AG04450 (cell line): ENCODE measurements around the gene OPCML. TPM values are rescaled to one million over a fixed set of nuclear protein-coding genes. Genes with fewer than 3 reads are reported as not detected.

ENCODE experiments used
- CTCF ChIA-PET: fragments of 300-600, 350-600 bp; formaldehyde crosslinking; extraction: SDS; loops from one replicate; lab custom pipeline; 2022; ENCODE audit warnings: antibody characterized with exemption, inconsistent platforms; lab: Charles Lee
- POLR2A ChIA-PET: fragments of 350-600 bp; formaldehyde crosslinking; extraction: SDS; loops from one replicate; lab custom pipeline; 2021; ENCODE audit warnings: antibody characterized with exemption, inconsistent platforms; lab: Yijun Ruan, JAX
- DNase-seq: peaks from one replicate; pipeline ENCODE4 v3.0.0-alpha.2; 2011; ENCODE audit warnings: low read depth, low spot score
- H3K27ac ChIP-seq: one replicate; pipeline ENCODE4 v1.5.1; 2012; ENCODE audit warnings: low read depth, low read length, control low read depth
- H3K27me3 ChIP-seq: one replicate; pipeline ENCODE4 v1.6.0; 2012; ENCODE audit warnings: low read length; ENCODE audit not compliant: control insufficient read depth, insufficient read depth
- H3K4me3 ChIP-seq: 2 replicates; pipeline ENCODE4 v1.5.1; 2011; ENCODE audit warnings: mild to moderate bottlenecking, low read depth, low read length, control low read depth
- H3K9me3 ChIP-seq: 2 replicates; pipeline ENCODE4 v1.5.1; 2012; ENCODE audit warnings: low read length; ENCODE audit not compliant: control insufficient read depth, insufficient read depth
- CTCF ChIP-seq: IDR thresholded peaks from 2 replicates; pipeline ENCODE4 v1.5.1; 2011; ENCODE audit warnings: low read depth, low read length, control low read depth, inconsistent platforms
- polyA plus RNA-seq: library from polyadenylated mRNA; depleted of rRNA; stranded (reverse); fragments of >200 nt; gene quantifications from 2 replicates; pipeline ENCODE4 v1.2.3, GENCODE V29; 2011

The OPCML gene
- polyA plus RNA-seq, 1 experiment, result 1.1 TPM

- TF ChIP-seq CTCF, result no peak
These were observed 206.0 kb downstream of the OPCML start for GRCh38 chr11:133326332-133326731.

GRCh38 chr11:133325711-133326110, 206.6 kb downstream of the OPCML start:
- Histone ChIP-seq H3K9me3 (peaks cover 34% of the 10 kb centered on the region), H3K4me3 (no peak overlapping the region), H3K27me3 (no peaks in the 10 kb centered on the region), H3K27ac (no peak overlapping the region)
- ChIA-PET POLR2A (no interaction called here), CTCF (no interaction called here)
- TF ChIP-seq CTCF, result no peak
- DNase-seq, result no peak

More at GRCh38 chr11:133326332-133326731, 206.0 kb downstream of the OPCML start:
- H3K27ac ChIP-seq, result no peak overlapping the region
- POLR2A ChIA-PET, result no interaction called here
- CTCF ChIA-PET, result no interaction called here
- no peak for DNase-seq
- H3K4me3 ChIP-seq, result no peak overlapping the region
- no peaks in the 10 kb centered on the region for H3K27me3 ChIP-seq
- peaks cover 28% of the 10 kb centered on the region for H3K9me3 ChIP-seq

- ChIA-PET CTCF (no interaction called here), POLR2A (no interaction called here)
- DNase-seq, result no peak
- no peak for TF ChIP-seq CTCF
- H3K27me3 ChIP-seq, result no peaks in the 10 kb centered on the region
- H3K4me3 ChIP-seq, result no peak overlapping the region
- H3K27ac ChIP-seq, result no peak overlapping the region
- peaks cover 45% of the 10 kb centered on the region for H3K9me3 ChIP-seq
These were observed 208.9 kb downstream of the OPCML start for GRCh38 chr11:133323354-133323753.

- POLR2A ChIA-PET, result no interaction called here
These were observed 214.1 kb downstream of the OPCML start for GRCh38 chr11:133318221-133318620.

DNA sequence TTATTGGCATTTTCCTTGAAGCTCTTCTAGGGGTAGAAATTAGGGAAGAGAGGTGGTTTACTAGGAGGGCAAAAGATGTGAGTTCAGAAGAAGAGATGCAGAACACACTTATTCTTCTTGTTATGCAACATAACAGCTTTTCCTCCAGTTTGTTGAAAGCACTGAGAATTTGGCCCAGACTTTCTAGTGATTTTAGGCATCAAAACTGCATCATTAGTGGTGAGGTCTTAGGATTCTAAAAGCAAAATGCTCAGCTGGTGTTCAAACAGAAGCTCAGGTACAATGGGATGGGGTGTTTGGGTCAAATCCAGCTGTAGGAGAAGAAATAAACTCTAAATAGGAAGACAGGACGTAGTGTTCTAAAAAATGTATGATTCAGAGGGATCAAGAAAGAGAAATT, 221.1 kb downstream of the OPCML start:
- no peak overlapping the region for H3K4me3 ChIP-seq
- peaks cover 17% of the 10 kb centered on the region; the same call in 1 of the 2 replicates for H3K9me3 ChIP-seq
- no peak for TF ChIP-seq CTCF
- DNase-seq, result no peak
- no peak overlapping the region for H3K27ac ChIP-seq
- ChIA-PET CTCF (no interaction called here), POLR2A (no interaction called here)
- no peaks in the 10 kb centered on the region for H3K27me3 ChIP-seq

More at GRCh38 chr11:133318221-133318620, 214.1 kb downstream of the OPCML start:
- no peak overlapping the region for H3K27ac ChIP-seq
- no peaks in the 10 kb centered on the region for H3K27me3 ChIP-seq
- peaks cover 32% of the 10 kb centered on the region; the same call in 1 of the 2 replicates for H3K9me3 ChIP-seq
- H3K4me3 ChIP-seq, result no peak overlapping the region
- CTCF ChIA-PET, result no interaction called here
- DNase-seq, result no peak
- TF ChIP-seq CTCF, result no peak
